GM23338 (cell line): ENCODE results near the gene ZNF513. TPM values are rescaled to one million over a fixed set of nuclear protein-coding genes. Genes with fewer than 3 reads are reported as not detected.
A peak's percentile ranks its signal among the peaks of the same experiment; 100 is the strongest.

ENCODE experiments used
- ATAC-seq: fragments of 200-7000 bp; cut with Tn5 transposase; 3 replicates; pipeline ENCODE4 v1.9.1; 2020
- DNase-seq: peaks from one replicate; pipeline ENCODE4 v3.0.0-alpha.2; 2015; ENCODE audit warnings: low spot score
- H2AFZ ChIP-seq: fragments of 200-600 bp; sonication (generic); 2 replicates; pipeline ENCODE4 v1.8.0; 2016; ENCODE audit warnings: antibody characterized with exemption, mild to moderate bottlenecking, moderate library complexity
- H3F3A ChIP-seq: fragments of 200-600 bp; sonication (generic); replicated peaks from 2 replicates; pipeline ENCODE4 v1.8.0; 2017; ENCODE audit warnings: antibody characterized with exemption, mixed run types, low read depth
- H3K27ac ChIP-seq: fragments of 200-600 bp; sonication (generic); 2 replicates; pipeline ENCODE4 v1.6.1; 2016; ENCODE audit warnings: low read depth
- H3K27me3 ChIP-seq: fragments of 200-600 bp; sonication (generic); 2 replicates; pipeline ENCODE4 v1.8.0; 2016; ENCODE audit warnings: mild to moderate bottlenecking, mixed run types, moderate library complexity; ENCODE audit not compliant: insufficient read depth
- H3K36me3 ChIP-seq: fragments of 200-600 bp; sonication (generic); 2 replicates; pipeline ENCODE4 v1.8.0; 2016; ENCODE audit warnings: mild to moderate bottlenecking; ENCODE audit not compliant: insufficient read depth
- H3K4me1 ChIP-seq: fragments of 200-600 bp; sonication (generic); 2 replicates; pipeline ENCODE4 v1.8.0; 2016; ENCODE audit warnings: mild to moderate bottlenecking, moderate library complexity; ENCODE audit not compliant: insufficient read depth
- H3K4me2 ChIP-seq: fragments of 200-600 bp; sonication (generic); 2 replicates; pipeline ENCODE4 v1.7.1; 2017; ENCODE audit warnings: mixed run types
- H3K4me3 ChIP-seq: fragments of 200-600 bp; sonication (generic); 2 replicates; pipeline ENCODE4 v1.6.1; 2016; ENCODE audit warnings: mixed run types
- H3K79me2 ChIP-seq: fragments of 200-600 bp; sonication (generic); replicated peaks from 2 replicates; pipeline ENCODE4 v1.8.0; 2017; ENCODE audit warnings: mild to moderate bottlenecking; ENCODE audit not compliant: insufficient read depth
- H3K9me2 ChIP-seq: fragments of 200-600 bp; sonication (generic); 2 replicates; pipeline ENCODE4 v1.8.0; 2017; ENCODE audit not compliant: insufficient read depth
- H4K20me1 ChIP-seq: fragments of 200-600 bp; sonication (generic); replicated peaks from 2 replicates; pipeline ENCODE4 v1.8.0; 2017; ENCODE audit warnings: mild to moderate bottlenecking; ENCODE audit not compliant: insufficient read depth
- H3K27ac Mint-ChIP-seq: 2 replicates; pipeline ENCODE4 v1.8.0; 2020; ENCODE audit warnings: inconsistent platforms, mild to moderate bottlenecking, moderate library complexity, mixed read lengths
- H3K27me3 Mint-ChIP-seq: 3 replicates; pipeline ENCODE4 v1.8.0; 2022; ENCODE audit warnings: low read depth, mild to moderate bottlenecking, moderate library complexity, mixed read lengths, inconsistent platforms; ENCODE audit not compliant: insufficient read depth, poor library complexity
- H3K36me3 Mint-ChIP-seq: 3 replicates; pipeline ENCODE4 v1.8.0; 2021; ENCODE audit warnings: low read depth, mild to moderate bottlenecking, inconsistent platforms, moderate library complexity, mixed read lengths
- H3K4me1 Mint-ChIP-seq: 3 replicates; pipeline ENCODE4 v1.8.0; 2020; ENCODE audit warnings: mild to moderate bottlenecking, inconsistent platforms, mixed read lengths
- H3K4me3 Mint-ChIP-seq: 3 replicates; pipeline ENCODE4 v1.8.0; 2021; ENCODE audit warnings: moderate library complexity, mild to moderate bottlenecking, inconsistent platforms, mixed read lengths
- H3K9me3 Mint-ChIP-seq: 3 replicates; pipeline ENCODE4 v1.8.0; 2020; ENCODE audit warnings: moderate library complexity, mild to moderate bottlenecking, inconsistent platforms, mixed read lengths
- CREB1 ChIP-seq: fragments of 250-450 bp; sonication (Bioruptor Pico); IDR thresholded peaks from 2 replicates; pipeline ENCODE4 v1.5.0; 2020; ENCODE audit warnings: low read depth, mild to moderate bottlenecking, moderate library complexity
- CTCF ChIP-seq, 2 experiments: fragments of 200-600 bp in 1 of 2; sonication (generic) in 1 of 2; conservative IDR thresholded peaks; 2 replicates each; pipeline versions ENCODE4 v1.5.1 to v1.6.1; 2016 to 2017; ENCODE audit warnings: antibody characterized with exemption in 2 of 2, low read depth in 2 of 2, mild to moderate bottlenecking in 2 of 2, moderate library complexity in 1 of 2
- ETS1 ChIP-seq: IDR thresholded peaks from 2 replicates; pipeline ENCODE4 v1.6.1; 2016; ENCODE audit warnings: antibody characterized with exemption
- EZH2phosphoT487 ChIP-seq: fragments of 200-600 bp; sonication (generic); IDR thresholded peaks from one replicate; pipeline ENCODE4 v1.8.1; 2018; ENCODE audit warnings: antibody characterized with exemption; ENCODE audit not compliant: unreplicated experiment
- POLR2AphosphoS5 ChIP-seq: IDR thresholded peaks from 2 replicates; pipeline ENCODE4 v1.6.1; 2016; ENCODE audit warnings: antibody characterized with exemption, low read depth
- polyA plus RNA-seq: library from polyadenylated mRNA; unstranded; fragments of >200 nt; fragmentation: Nextera tagmentation; extraction: Ambion mirVana; gene quantifications from 2 replicates; pipeline ENCODE4 v1.2.1, GENCODE V29; 2016
- total RNA-seq: library from RNA; depleted of rRNA; stranded (reverse); fragments of >200 nt; shearing (Covaris generic); gene quantifications from 2 replicates; pipeline ENCODE4 v1.2.3, GENCODE V29; 2014
- TF ChIP-seq, protein P1 (sequence below): fragments of 250-450 bp; sonication (Bioruptor Pico); IDR thresholded peaks from 2 replicates; pipeline ENCODE4 v1.5.0; 2020; ENCODE audit warnings: mild to moderate bottlenecking, moderate library complexity

The ZNF513 gene
- total and polyA plus RNA-seq, 2 experiments from 2014 or later = 10.4 to 13.2 TPM

- no peak for DNase-seq
- H3K27me3 ChIP-seq = no peaks in the 10 kb centered on the region
- H3K4me1 ChIP-seq = peaks cover 3% of the 10 kb centered on the region; the same call in 1 of the 2 replicates
- H4K20me1 ChIP-seq = peaks cover 19% of the 10 kb centered on the region; the same call in 1 of the 2 replicates
- Mint-ChIP-seq H3K4me3 (no peak overlapping the region), H3K27me3 (peaks cover 2% of the 10 kb centered on the region), H3K27ac (no peak overlapping the region), H3K4me1 (peaks cover 8% of the 10 kb centered on the region; the same call in 2 of the 3 replicates), H3K36me3 (peaks cover 55% of the 10 kb centered on the region), H3K9me3 (peaks cover 7% of the 10 kb centered on the region)
- TF ChIP-seq CTCF (conservative IDR thresholded peaks at IDR 0.05; ENCODE audit: low read depth in 2 of 2) (no peak), POLR2AphosphoS5 (no peak), EZH2phosphoT487 (no peak)
- no peak for ATAC-seq
- H3K9me2 ChIP-seq = peaks cover under 1% of the 10 kb centered on the region
- peaks cover 8% of the 10 kb centered on the region for H3K79me2 ChIP-seq
- peaks cover 15% of the 10 kb centered on the region for H3K36me3 ChIP-seq
- no peak overlapping the region for H3K4me2 ChIP-seq
- peak overlapping the region; percentile 55; the same call in 1 of the 2 replicates for H3K27ac ChIP-seq
- H2AFZ ChIP-seq = no peak overlapping the region
- H3K4me3 ChIP-seq = no peak overlapping the region
- H3F3A ChIP-seq = peaks cover 19% of the 10 kb centered on the region
These were observed 17.7 kb downstream of the ZNF513 start for GRCh38 chr2:27362678-27363420.

GRCh38 chr2:27356382-27357181 lies 24.0 kb downstream of the ZNF513 start, which contains the start of gene GTF3C2:
GTF3C2 (minus strand) TSS chr2:27356764; CDS start chr2:27343554, 13,210 bp downstream.
- H3K79me2 ChIP-seq = peaks cover 59% of the 10 kb centered on the region
- H3K36me3 Mint-ChIP-seq = peaks cover 28% of the 10 kb centered on the region
- TF ChIP-seq POLR2AphosphoS5 (peak; percentile 47; the same call in 1 of the 2 replicates), ETS1 (peak; percentile 83), CREB1 (CRISPR knock-in tag) (peak; percentile 96)
- TF ChIP-seq, protein P1, sequence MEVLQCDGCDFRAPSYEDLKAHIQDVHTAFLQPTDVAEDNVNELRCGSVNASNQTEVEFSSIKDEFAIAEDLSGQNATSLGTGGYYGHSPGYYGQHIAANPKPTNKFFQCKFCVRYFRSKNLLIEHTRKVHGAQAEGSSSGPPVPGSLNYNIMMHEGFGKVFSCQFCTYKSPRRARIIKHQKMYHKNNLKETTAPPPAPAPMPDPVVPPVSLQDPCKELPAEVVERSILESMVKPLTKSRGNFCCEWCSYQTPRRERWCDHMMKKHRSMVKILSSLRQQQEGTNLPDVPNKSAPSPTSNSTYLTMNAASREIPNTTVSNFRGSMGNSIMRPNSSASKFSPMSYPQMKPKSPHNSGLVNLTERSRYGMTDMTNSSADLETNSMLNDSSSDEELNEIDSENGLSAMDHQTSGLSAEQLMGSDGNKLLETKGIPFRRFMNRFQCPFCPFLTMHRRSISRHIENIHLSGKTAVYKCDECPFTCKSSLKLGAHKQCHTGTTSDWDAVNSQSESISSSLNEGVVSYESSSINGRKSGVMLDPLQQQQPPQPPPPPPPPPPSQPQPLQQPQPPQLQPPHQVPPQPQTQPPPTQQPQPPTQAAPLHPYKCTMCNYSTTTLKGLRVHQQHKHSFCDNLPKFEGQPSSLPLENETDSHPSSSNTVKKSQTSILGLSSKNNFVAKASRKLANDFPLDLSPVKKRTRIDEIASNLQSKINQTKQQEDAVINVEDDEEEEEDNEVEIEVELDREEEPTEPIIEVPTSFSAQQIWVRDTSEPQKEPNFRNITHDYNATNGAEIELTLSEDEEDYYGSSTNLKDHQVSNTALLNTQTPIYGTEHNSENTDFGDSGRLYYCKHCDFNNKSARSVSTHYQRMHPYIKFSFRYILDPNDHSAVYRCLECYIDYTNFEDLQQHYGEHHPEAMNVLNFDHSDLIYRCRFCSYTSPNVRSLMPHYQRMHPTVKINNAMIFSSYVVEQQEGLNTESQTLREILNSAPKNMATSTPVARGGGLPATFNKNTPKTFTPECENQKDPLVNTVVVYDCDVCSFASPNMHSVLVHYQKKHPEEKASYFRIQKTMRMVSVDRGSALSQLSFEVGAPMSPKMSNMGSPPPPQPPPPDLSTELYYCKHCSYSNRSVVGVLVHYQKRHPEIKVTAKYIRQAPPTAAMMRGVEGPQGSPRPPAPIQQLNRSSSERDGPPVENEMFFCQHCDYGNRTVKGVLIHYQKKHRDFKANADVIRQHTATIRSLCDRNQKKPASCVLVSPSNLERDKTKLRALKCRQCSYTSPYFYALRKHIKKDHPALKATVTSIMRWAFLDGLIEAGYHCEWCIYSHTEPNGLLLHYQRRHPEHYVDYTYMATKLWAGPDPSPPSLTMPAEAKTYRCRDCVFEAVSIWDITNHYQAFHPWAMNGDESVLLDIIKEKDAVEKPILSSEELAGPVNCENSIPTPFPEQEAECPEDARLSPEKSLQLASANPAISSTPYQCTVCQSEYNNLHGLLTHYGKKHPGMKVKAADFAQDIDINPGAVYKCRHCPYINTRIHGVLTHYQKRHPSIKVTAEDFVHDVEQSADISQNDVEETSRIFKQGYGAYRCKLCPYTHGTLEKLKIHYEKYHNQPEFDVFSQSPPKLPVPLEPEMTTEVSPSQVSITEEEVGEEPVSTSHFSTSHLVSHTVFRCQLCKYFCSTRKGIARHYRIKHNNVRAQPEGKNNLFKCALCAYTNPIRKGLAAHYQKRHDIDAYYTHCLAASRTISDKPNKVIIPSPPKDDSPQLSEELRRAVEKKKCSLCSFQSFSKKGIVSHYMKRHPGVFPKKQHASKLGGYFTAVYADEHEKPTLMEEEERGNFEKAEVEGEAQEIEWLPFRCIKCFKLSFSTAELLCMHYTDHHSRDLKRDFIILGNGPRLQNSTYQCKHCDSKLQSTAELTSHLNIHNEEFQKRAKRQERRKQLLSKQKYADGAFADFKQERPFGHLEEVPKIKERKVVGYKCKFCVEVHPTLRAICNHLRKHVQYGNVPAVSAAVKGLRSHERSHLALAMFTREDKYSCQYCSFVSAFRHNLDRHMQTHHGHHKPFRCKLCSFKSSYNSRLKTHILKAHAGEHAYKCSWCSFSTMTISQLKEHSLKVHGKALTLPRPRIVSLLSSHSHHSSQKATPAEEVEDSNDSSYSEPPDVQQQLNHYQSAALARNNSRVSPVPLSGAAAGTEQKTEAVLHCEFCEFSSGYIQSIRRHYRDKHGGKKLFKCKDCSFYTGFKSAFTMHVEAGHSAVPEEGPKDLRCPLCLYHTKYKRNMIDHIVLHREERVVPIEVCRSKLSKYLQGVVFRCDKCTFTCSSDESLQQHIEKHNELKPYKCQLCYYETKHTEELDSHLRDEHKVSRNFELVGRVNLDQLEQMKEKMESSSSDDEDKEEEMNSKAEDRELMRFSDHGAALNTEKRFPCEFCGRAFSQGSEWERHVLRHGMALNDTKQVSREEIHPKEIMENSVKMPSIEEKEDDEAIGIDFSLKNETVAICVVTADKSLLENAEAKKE (CRISPR knock-in tag) = no peak
- peak within 1 kb of the TSS; percentile 97 for H3K27ac ChIP-seq
- H3K27ac Mint-ChIP-seq = peak within 1 kb of the TSS; percentile 99
- peaks cover 3% of the 10 kb centered on the region for H3K9me2 ChIP-seq
- peak; percentile 100 for DNase-seq
- H3K4me3 ChIP-seq = peak within 1 kb of the TSS; percentile 71
- H3K4me1 ChIP-seq = peaks cover 49% of the 10 kb centered on the region
- H4K20me1 ChIP-seq = peaks cover 25% of the 10 kb centered on the region
- H3K27me3 Mint-ChIP-seq = peaks cover 9% of the 10 kb centered on the region
- peak; percentile 90 for ATAC-seq
- H3K4me2 ChIP-seq = peak within 1 kb of the TSS; percentile 85
- H3F3A ChIP-seq = peaks cover 13% of the 10 kb centered on the region
- peaks cover 37% of the 10 kb centered on the region for H3K4me1 Mint-ChIP-seq
- H3K9me3 Mint-ChIP-seq = peaks cover 12% of the 10 kb centered on the region
- no peaks in the 10 kb centered on the region for H3K27me3 ChIP-seq
- H3K36me3 ChIP-seq = no peaks in the 10 kb centered on the region
- peak within 1 kb of the TSS; percentile 66; the same call in 1 of the 2 replicates for H2AFZ ChIP-seq
- peak within 1 kb of the TSS; percentile 96 for H3K4me3 Mint-ChIP-seq
